ENCODE data around the gene MED17.

Gene MED17

DNA sequence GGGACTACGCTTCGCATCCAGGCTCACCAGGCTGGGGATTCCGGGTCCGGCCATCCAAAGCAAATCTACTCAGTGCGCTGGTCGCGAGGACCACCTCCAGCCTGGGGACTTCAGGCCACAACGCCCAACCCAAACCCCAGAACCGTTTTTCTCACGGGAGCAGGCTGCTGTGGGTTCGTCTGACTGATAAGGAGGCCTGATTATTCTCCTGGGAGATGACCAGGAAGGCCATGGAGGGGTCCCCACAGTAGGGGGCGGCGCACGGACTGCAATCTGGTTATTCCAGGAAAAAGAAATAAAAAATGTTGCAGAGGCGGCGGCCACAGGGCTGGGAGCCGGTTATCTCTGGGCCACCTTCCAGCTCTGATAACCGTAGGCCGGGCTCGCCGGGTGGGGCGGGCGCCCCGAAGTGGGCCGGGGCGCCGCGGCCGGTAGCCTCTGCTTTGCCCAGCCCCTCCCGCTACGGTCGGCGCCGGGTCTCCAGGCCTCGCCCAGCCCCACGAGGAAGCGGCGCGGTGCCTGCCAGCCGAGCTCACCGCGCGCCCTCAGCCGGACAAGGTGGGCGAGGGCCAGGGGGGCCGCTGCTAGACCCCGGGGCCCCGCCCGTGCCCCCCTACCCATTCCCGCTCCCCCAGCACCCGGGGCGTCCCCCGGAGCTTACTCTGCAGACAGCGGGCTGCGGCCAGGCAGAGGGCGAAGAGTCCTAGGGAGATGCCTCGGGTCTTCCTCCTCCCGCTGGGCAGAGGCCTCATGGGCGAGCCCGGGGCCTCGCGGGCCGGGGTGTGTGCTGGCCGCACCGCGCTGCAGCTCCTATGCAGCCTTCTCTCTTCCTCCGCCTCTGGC, 65.9 kb downstream of the MED17 start:
- H3K4me3 ChIP-seq (ENCODE audit: low read depth, low read length): peak overlapping the region; percentile 51
- TF ChIP-seq, protein P1, sequence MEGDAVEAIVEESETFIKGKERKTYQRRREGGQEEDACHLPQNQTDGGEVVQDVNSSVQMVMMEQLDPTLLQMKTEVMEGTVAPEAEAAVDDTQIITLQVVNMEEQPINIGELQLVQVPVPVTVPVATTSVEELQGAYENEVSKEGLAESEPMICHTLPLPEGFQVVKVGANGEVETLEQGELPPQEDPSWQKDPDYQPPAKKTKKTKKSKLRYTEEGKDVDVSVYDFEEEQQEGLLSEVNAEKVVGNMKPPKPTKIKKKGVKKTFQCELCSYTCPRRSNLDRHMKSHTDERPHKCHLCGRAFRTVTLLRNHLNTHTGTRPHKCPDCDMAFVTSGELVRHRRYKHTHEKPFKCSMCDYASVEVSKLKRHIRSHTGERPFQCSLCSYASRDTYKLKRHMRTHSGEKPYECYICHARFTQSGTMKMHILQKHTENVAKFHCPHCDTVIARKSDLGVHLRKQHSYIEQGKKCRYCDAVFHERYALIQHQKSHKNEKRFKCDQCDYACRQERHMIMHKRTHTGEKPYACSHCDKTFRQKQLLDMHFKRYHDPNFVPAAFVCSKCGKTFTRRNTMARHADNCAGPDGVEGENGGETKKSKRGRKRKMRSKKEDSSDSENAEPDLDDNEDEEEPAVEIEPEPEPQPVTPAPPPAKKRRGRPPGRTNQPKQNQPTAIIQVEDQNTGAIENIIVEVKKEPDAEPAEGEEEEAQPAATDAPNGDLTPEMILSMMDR (IDR thresholded peaks at IDR 0.05; ENCODE audit: low read depth, low read length): no peak

DNA sequence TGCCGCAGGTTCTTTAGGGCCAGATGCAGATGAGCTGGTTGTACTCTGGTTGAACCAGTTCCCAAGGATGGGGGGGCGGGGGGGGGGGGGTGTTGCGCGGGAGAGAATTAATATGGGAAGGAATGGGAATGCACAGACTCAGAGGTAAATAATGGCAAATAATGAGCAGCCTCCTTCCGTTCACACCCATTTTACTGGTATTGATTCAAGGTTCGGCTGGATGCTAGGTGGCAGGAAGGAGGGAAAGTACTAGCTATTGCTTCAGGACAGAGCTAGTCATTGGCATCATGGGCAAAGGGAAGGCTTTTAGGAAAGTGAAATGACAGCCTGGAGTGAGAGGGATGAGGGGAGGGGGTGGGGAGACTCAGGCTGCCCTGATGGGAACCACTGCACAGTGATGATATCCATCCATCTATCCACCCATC, 66.5 kb downstream of the MED17 start, which contains the start of gene VSTM5:
Gene VSTM5 (minus strand): TSS at position 25 of the 425 bp plus-strand sequence. CDS start 116 bp downstream, outside the sequence.
- H3K4me3 ChIP-seq (ENCODE audit: low read depth, low read length): peak within 1 kb of the TSS; percentile 51
- TF ChIP-seq, protein P1 (IDR thresholded peaks at IDR 0.05; ENCODE audit: low read depth, low read length): no peak

DNA sequence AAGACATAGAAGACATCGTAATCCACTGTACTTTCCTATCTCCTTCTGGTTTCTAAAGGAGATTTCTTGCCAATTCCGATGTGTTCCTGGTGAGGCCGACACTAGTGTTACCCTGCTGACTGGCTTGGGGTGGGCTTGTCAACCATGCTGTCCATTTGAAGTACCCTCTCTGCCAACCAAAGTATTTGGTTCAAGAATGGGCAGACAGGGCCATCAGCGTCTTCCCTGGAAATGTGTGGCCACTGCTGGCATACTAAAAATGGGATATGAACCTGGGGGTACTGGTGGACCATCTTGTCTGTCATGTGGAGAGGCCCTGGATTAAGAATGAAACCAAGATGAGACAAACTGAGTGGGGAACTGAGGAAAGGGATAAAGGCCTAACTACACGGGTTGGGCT, 68.2 kb downstream of the MED17 start:
- no peak overlapping the region for H3K4me3 ChIP-seq (ENCODE audit: low read depth, low read length)
- TF ChIP-seq, protein P1 (IDR thresholded peaks at IDR 0.05; ENCODE audit: low read depth, low read length): no peak

DNA sequence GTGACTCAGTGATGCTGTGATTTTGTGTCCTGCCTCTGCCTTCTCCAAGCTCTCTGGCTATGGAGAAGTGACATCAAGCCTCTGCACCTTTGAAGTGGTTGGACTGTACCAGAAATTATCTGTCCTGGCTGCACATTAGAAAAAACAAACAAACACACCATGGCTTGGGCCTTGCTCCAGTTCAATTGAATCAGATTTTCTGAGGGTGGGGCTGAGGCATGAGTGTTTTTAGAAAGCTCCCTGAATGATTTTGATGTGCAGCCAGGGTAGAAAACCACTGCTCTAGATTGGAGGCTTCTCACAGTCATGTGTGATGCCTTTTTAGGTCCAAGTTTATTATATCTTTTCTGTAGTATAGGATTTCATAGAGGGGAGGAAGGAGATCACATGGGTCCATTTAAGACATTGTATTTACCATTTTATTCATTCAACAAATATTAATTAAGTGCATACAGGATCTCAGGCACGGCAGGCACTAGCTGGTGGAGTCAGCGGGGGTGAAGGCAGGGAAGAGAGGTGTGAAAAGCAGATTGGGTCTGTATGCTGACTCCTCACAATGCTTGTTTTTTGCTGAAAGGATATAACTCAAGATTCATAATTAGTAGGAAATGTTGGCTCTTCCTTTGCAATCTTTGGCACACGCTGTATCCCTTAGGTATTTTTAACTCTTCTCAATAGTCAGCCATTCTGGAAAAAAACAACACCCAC, 73.5 kb downstream of the MED17 start:
- no peak overlapping the region for H3K4me3 ChIP-seq (ENCODE audit: low read depth, low read length)
- TF ChIP-seq, protein P1 (IDR thresholded peaks at IDR 0.05; ENCODE audit: low read depth, low read length): no peak

DNA sequence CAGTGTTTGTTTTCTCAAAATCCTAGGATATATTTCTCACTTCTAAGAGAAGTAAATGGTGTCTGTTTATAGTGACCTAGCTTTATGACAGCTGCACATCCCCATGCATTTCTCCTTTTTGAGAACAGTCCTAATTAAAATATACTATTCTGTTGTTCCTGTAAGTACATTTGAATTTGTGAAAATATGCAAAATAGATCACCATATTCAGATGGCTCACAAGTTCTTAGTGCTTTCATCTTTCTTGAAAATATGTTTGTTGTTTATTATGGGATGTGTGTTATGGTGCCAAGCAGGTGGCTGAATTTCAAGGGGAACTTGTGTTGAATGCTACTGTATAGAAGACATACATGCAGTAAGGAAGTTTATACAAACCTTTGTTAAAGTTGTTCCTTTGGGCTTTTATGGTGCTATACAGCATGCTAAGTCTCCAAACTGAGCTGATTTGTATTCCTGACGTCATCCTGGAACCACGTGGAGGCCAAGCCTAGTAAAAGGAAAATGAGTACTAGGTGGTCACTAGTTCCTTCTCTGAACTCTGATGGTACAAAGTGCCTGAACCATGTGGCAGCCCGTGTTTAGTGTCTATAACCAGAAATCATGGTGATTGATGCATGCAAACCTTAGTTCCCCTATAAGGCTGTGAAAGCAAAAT, 74.2 kb downstream of the MED17 start:
- H3K4me3 ChIP-seq (ENCODE audit: low read depth, low read length): no peak overlapping the region
- TF ChIP-seq, protein P1 (IDR thresholded peaks at IDR 0.05; ENCODE audit: low read depth, low read length): no peak

DNA sequence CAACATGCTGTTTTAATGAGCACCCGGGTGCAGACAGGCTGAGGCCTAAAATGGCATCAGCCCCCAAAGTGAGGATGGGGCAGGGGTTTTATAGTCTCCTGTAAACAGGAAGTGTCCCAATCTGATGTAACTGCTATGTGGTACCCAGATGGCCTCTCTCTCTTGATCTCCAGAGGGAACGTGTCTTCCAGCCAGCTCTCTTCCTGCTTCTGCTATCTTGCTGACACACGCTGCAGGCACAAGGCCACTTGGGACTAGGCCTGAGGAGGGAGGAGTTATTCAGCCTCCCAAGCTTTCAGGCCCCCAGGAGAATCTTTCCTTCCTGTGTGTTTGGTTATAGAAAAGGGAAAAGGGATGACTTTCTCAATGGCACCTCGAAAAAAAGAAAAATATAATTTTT, 77.7 kb downstream of the MED17 start:
- TF ChIP-seq, protein P1 (IDR thresholded peaks at IDR 0.05; ENCODE audit: low read depth, low read length): no peak
- no peak overlapping the region for H3K4me3 ChIP-seq (ENCODE audit: low read depth, low read length)

Measured in WI38 (cell line).